Measurements from ENCODE around the gene ETF1.

DNA sequence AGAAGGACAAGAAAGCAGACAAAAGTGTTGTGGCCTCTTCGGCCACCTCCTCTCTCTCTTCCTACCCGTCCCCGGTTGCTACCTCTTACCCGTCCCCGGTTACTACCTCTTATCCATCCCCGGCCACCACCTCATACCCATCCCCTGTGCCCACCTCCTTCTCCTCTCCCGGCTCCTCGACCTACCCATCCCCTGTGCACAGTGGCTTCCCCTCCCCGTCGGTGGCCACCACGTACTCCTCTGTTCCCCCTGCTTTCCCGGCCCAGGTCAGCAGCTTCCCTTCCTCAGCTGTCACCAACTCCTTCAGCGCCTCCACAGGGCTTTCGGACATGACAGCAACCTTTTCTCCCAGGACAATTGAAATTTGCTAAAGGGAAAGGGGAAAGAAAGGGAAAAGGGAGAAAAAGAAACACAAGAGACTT, 75.3 kb downstream of the ETF1 start:
- TF ChIP-seq POLR2AphosphoS5 (IDR thresholded peaks at IDR 0.05) (no peak), POLR2A (IDR thresholded peaks at IDR 0.05) (no peak), EP300 (IDR thresholded peaks at IDR 0.05) (no peak)
- TF ChIP-seq, protein P1, sequence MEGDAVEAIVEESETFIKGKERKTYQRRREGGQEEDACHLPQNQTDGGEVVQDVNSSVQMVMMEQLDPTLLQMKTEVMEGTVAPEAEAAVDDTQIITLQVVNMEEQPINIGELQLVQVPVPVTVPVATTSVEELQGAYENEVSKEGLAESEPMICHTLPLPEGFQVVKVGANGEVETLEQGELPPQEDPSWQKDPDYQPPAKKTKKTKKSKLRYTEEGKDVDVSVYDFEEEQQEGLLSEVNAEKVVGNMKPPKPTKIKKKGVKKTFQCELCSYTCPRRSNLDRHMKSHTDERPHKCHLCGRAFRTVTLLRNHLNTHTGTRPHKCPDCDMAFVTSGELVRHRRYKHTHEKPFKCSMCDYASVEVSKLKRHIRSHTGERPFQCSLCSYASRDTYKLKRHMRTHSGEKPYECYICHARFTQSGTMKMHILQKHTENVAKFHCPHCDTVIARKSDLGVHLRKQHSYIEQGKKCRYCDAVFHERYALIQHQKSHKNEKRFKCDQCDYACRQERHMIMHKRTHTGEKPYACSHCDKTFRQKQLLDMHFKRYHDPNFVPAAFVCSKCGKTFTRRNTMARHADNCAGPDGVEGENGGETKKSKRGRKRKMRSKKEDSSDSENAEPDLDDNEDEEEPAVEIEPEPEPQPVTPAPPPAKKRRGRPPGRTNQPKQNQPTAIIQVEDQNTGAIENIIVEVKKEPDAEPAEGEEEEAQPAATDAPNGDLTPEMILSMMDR (IDR thresholded peaks at IDR 0.05), result no peak
